Skin epidermis (tissue), 12 donors: ENCODE measurements around the gene AMZ1.
A peak's percentile ranks its signal among the peaks of the same experiment; 100 is the strongest.
"Not testable (repeated sequence)": the region's sequence is repeated elsewhere in the genome, so short reads cannot be mapped to it uniquely, and the experiment has no call there.

Experiments used
- H3K27ac ChIP-seq, 21 experiments: fragments of 200-600 bp; sonication (generic) in 11 of 21; one replicate each; pipeline ENCODE4 v1.5.0; 2020; ENCODE audit warnings: mild to moderate bottlenecking in 3 of 21, inconsistent platforms in 2 of 21, moderate library complexity in 2 of 21
- H3K4me3 ChIP-seq, 7 experiments: fragments of 200-600 bp; sonication (generic) in 2 of 7; one replicate each; pipeline ENCODE4 v1.5.0; 2020; ENCODE audit warnings: inconsistent platforms in 2 of 7, mild to moderate bottlenecking in 2 of 7, moderate library complexity in 1 of 7

AMZ1 gene

DNA sequence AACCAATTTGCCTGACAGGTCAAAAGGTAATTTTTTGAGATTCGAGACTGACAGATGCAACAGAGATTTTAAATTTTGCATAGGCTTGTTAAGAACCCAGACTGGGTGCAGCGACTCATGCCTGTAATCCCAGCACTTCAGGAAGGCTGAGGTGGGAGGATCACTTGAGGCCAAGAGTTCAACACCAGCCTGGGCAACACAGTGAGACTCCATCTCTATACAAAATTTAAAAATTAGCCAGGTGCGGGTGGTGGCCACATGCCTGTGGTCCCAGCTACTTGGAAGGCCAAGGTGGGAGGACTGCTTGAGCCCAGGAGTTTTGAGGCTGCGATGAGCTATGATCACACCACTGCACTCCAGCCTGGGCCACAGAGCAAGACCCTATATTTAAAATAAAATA is 34.6 kb downstream of the AMZ1 start:
- H3K4me3 ChIP-seq: no peak overlapping the region

DNA sequence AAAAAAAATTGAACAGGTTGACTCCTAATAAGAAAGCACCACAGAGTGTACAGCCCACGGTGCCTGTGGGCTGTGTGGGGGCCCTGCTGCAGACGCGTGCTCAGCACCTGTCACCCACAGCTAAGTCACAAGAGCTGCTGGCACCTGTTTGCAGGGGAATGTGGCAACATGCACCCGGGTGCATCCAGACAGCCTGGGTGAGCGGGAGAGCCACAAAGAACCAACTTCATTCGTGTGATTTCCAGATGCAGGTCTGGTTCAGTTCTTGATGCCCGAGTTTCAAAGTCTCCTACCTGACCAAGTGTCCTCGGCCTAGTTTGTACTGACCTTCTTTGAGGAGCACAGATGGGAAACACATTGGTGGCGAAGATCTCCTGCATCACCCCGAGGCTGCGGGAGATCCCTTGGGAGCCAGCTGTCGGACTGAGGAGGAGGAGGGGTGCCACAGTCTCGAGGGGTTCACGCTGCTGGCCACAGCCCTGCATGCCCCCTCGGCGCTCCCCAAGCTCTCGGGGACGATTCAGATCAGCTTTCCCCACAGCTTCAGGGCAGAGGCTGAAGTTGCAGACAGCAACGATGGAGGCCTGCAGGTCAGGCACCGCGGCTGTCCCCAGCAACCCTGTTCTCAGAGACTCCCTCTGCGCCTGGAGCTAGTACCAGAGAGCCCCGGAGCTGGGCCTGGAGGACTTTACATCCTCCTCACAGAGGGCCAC is 35.3 kb downstream of the AMZ1 start:
- H3K4me3 ChIP-seq: no peak overlapping the region
- H3K27ac ChIP-seq: no peak overlapping the region

More for the DNA sequence above, 34.6 kb downstream of the AMZ1 start:
- H3K27ac ChIP-seq: no peak overlapping the region

GRCh38 chr7:2724036-2724435 is 36.0 kb downstream of the AMZ1 start:
- H3K27ac ChIP-seq, H3K4me3 ChIP-seq: not testable (repeated sequence)

DNA sequence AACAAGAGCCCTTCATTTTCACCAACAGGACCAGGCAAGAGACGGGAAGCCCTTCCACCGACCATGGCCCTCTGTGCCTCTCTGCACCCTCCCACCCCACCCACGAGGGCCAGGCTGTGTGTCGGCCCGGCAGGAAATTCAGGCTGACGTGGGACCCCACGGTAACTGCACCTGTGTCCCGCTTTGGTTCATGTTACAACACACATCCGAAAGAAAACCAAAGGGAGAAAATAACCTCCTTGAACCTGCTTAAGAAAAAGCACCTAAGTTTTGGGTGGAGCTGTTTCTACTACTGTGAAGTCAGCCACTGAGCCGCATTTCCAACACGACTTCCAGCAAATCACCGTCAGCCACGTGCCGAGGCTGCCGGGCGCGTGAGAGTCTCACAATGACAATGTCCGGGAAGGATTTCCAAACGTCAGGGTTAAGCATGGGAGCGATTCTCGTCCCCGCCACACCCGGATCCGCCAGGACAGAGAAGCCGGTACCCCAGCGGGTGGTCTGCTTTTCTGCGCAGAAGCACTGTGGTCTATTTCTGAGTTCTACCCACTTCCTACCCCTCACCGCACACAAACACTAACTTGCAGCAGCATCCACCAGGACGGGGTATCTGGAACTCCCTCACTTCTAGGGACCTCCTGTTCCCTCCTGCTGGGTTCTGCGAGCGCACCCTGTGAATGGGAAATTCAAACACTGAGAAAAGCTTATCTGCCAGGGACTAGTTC is 36.6 kb downstream of the AMZ1 start:
- Histone ChIP-seq H3K4me3 (no peak overlapping the region), H3K27ac (no peak overlapping the region)

DNA sequence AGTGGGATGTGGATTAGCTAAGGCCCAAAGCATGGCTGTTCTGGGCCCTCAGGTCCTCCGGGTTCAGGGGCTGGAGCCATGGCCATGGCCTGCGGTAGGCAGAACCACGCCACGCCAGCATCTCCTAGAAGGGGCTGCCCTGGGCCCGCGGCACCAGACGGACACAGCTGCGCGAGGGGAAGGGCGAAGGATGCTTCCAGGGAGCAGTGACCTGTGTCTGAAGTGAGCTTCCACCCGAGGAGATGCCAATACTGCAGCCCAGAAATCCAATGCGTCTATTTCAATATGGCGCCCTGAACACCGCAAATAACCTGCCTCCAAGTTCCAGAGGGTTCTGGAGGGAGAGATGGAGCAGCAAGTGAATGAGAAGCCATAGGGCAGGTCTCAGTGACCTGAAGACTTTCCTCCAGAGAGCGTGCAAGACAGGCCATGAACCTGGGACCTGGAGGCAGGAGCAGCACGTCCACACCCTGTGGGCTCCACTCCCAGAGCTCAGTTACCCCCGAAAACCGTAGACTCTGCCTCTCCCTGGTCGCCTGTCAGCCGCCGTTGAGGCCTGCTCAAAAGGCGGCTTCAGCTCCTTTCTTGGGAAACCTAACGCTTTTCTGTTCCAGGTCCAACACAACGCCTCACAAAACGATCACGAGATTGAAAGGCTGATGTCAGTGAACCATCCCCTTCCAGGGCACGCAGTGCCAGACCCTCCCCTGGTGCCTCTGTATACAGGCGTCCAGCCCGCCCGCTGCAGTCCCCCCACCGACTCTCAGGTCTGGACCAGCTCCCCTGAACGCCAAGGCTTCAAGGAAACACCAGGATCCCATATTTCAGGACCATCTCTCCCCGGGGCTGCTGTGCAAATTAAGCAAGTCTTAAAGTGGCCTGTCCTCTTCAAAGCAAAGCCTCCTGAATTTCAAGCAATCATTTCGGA is 37.4 kb downstream of the AMZ1 start:
- Histone ChIP-seq H3K4me3 (no peak overlapping the region), H3K27ac (no peak overlapping the region)

DNA sequence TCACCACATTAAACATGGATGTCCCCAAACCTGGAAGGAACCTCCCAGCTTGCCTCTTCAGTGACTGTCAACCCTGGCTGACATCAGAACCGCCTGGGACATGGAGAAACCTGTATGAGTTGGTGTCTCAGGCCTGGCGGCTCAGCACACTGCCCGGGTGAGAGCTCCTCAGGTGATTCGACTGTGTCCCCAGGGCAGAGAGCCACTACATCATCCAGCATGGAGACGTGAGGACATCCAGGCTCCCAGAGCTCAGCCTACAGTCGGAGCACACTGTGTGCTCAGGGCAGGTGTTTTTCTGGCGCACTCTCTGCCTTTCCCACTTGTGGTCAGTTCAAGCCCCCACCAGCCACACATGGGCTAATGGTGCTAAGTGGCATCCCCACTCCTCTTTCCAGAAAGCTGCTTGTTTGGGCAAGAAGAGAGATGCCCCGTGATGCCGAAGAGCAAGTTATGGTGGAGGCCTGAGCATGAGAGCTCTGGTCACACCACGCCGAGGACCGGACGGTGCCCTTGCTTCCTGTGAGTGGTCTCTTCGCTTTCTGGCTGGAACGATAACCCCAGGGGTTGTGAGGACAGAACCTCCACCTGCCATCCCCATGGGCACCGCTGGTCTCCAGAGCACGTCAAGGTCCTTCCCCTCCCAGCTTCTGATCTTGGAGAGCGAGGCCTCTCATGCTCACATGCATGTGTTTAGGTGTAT is 38.5 kb downstream of the AMZ1 start:
- no peak overlapping the region for H3K27ac ChIP-seq

GRCh38 chr7:2727206-2727605 is 39.2 kb downstream of the AMZ1 start:
- H3K4me3 ChIP-seq, H3K27ac ChIP-seq: not testable (repeated sequence)

More for the DNA sequence above, 38.5 kb downstream of the AMZ1 start:
- no peak overlapping the region for H3K4me3 ChIP-seq

DNA sequence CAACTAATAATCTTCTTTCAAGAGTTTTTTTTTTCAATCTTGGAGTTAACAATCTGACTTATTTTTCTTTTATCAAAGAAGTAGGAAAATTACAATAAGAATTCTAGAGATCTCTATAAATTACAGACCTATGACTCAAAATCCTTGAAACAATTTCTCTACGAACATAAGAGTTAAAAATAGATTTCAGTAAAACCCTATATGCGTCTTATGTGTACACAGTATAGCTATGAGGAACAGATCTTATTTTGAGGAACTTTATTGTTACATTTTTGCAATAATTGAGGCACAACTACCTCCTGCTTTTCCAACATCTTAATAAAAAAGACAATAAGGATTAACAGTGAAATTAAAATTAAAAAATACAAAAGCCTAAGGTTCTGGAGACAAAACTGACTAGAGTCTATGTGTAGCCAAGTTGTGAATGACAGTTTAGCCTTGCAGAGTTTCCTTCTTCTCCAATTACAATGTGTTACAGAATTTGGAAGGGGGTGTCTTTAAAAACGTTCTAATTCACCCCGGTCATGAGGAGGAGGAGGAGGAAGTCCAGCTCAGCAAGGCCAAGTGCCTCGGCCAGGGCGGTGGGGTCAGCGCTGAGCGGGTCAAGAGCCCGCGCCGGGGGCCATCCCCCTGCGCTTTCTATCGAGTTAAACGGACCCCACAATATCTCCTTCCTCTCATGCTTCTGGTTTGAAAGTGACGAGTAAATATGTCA is 40.5 kb downstream of the AMZ1 start:
- H3K4me3 ChIP-seq: no peak overlapping the region
- H3K27ac ChIP-seq: peak overlapping the region in 2 of 21 experiments; percentile 7 to 35

DNA sequence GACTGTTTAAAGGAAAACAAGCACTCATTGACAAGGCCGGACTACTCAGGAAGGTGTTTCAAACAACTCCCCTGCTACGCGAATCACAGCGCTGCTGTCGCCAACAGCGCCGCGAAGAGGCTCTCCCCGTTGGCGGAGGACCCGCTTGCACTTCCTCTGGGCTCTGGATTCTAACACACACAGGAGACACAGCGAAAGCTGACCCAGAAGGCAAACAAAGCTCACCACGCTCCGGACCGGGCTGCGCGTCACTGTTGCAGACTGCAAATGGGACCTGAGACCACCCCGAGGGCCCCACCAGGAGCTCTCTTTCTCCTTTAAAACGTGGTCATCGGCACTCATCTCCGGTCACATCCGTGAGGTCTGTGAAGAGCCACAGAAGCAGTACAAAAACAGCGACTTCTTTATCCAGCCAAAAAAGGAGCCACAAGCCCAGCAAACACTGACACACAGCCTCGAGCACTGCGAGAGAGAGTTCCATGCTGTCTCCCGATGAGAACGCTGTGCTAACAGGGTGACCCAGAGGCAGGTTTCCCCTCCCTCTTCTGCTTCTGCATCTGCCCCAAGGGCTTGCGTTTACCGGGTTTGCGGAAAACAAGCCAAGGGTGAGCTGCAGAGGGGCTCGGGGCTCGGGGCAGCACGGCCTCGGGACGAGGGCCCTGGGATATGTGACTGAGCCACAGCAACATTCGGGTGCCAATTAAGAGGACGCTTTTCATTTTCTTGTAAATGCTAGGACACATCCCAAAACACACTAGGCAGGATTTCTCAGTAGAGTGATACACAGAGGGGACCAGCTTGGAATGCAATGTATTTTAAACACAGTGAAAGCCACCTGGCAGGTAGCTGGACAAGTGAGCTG is 41.3 kb downstream of the AMZ1 start:
- H3K27ac ChIP-seq: peak overlapping the region in 4 of 21 experiments; percentile 7 to 43 (median 25)
- no peak overlapping the region for H3K4me3 ChIP-seq

DNA sequence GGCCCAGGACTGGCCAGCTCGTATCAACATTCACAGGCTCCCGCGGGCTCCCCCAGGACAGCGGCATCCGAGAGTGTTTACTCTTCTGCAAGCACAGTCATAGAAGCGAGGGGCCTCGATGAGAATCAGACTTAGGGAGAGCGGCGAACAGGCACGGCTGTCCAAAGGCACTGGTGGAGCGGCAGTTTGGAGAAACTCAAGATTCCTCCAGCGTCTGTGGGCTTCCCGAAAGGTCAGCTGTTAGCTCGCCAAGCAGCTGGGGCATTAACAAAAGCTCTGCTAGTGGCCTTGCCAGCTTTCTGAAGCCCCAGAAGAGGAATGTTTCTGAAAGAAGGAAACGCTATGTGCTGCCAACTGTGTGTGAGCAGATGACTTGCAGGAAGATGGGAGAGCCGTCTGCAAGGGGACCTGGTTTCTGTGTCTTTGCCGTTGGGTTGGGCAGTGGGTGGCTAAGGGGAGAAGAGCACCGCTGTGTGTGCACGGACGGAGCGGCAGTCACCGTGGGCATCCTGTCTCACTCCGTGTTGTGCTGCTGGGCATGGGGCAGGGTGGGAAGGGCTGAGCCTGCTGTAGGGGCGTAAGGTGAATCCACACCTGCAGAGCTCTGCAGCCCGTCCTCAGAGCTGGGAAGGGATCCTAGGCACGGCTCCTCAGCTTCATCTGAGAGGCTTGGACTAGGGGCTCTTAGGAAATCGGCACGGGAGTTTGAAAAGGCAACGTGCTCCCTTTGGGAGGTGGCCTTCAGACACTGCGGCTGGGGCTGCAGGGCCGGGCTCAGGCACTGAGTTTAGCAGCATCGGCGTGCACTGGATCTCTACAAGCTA is 42.1 kb downstream of the AMZ1 start:
- Histone ChIP-seq H3K27ac (peak overlapping the region in 2 of 21 experiments; percentile 35 to 43), H3K4me3 (no peak overlapping the region)

DNA sequence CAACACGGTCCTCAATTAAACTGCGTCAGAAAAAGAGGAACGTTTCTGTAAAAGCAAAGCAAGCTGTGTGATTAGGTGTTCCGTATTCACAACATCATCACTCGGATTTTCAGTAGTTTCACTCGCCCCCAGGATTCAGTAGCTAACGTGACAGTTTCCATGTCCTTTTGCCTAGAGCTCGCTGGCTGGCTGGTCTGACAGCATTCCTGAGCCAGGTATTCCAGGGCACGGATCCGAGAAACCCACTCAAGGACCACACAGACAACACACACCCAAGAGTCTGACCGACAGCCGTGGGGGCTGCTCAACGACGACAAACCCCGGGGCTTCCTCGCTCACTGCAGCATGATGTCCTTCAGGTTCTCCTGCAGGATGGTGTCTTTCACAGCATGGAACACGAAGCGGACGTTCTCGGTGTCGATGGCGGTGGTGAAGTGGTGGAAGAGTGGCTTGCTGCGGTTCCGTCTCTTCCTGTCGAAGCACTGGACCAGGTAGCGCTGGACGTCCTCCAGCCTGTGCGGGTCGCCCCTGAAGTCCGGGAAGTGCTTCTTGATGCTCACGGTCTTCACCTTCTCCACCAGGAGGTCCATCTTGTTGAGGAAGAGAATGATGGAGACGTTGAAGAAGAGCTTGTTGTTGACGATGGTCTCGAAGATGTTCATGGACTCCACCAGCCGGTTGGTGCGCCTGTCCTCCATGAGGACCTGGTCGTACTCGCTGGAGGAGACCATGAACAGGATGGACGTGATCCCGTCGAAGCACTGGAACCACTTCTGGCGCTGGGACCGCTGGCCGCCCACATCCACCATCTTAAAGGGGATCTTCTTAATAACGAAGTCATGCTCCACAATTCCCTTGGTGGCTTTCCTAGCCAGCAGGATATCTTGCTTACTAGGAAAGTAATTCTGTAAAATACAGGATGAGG is 43.1 kb downstream of the AMZ1 start:
- H3K4me3 ChIP-seq: no peak overlapping the region
- H3K27ac ChIP-seq: no peak overlapping the region

DNA sequence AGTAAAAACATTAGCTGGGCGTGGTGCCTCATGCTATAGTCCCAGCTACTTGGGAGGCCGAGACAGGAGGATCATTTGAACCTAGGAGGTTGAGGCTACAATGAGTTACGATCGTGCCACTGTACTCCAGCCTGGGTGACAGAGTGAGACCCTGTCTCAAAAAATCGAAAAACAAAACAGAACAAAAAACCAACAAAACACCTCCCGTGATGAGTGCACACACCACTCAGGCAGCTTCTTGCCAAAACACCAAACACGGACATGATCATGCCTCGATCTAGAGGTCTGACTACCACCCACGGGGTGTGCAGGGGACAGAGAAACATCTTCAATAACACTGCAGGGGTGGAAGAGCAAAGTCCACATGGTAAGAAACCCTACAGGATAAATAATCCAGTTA is 44.4 kb downstream of the AMZ1 start:
- H3K27ac ChIP-seq: no peak overlapping the region
- no peak overlapping the region for H3K4me3 ChIP-seq

- no peak overlapping the region for H3K4me3 ChIP-seq
- H3K27ac ChIP-seq: peak overlapping the region in 7 of 21 experiments; percentile 2 to 49 (median 16)
Measured at GRCh38 chr7:2732959-2733584, 45.1 kb downstream of the AMZ1 start.

DNA sequence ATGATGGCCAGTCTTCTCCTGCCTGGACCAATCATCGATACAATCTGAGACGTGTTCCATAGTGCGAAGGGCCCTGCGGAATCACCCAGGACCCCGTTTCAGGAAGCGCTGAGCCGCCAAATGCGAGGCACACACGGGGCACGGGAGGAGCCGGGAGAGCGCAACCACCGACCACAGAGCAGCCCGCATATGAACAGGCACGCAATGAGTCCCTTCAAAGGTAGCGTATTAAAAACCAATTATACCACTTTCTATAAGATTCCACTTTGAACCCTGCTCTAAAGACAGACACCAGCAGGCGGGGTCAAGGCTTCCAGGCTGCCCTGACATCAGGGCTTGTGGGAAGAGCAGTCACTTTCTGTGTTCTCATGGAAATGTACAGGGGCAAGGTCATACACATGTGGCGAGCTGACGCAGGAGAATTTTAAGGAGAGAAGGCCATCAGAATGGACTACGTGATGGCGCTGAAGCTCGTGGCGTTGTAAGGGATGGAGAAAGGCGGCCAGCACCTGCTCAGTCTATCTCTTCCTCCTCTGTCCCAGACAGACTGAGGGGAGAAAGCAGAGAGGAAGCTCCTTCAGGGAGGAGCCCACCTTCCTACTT is 46.2 kb downstream of the AMZ1 start:
- Histone ChIP-seq H3K27ac (peak overlapping the region in 11 of 21 experiments; percentile 9 to 62 (median 29)), H3K4me3 (no peak overlapping the region)
